Measurements from ENCODE around the gene GGT1.
"Not testable (repeated sequence)": the region's sequence is repeated elsewhere in the genome, so short reads cannot be mapped to it uniquely, and the experiment has no call there.

The GGT1 gene

DNA sequence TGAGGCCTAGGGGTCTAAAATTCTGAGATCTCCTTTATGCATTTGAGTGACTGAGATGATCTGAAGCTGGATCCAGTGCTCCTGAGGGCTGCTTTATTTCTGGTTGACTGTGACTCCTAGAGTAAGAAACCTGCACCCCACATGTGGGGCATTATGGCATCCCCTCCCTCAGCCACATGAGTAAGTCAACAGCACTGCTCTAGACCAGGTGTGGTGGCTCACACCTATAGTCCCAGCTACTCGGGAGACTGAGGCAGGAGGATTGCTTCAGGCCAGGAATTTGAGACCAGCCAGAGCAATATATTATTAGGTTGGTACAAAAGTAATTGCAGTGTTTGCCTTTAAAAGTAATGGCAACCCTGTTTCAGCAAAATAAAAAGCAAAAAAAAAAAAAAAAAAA lies 39.3 kb downstream of the GGT1 start:
- DNase-seq (ENCODE audit: low spot score): not testable (repeated sequence)

GRCh38 chr22:24644409-24644808 lies 41.4 kb downstream of the GGT1 start:
- DNase-seq (ENCODE audit: low spot score): not testable (repeated sequence)

DNA sequence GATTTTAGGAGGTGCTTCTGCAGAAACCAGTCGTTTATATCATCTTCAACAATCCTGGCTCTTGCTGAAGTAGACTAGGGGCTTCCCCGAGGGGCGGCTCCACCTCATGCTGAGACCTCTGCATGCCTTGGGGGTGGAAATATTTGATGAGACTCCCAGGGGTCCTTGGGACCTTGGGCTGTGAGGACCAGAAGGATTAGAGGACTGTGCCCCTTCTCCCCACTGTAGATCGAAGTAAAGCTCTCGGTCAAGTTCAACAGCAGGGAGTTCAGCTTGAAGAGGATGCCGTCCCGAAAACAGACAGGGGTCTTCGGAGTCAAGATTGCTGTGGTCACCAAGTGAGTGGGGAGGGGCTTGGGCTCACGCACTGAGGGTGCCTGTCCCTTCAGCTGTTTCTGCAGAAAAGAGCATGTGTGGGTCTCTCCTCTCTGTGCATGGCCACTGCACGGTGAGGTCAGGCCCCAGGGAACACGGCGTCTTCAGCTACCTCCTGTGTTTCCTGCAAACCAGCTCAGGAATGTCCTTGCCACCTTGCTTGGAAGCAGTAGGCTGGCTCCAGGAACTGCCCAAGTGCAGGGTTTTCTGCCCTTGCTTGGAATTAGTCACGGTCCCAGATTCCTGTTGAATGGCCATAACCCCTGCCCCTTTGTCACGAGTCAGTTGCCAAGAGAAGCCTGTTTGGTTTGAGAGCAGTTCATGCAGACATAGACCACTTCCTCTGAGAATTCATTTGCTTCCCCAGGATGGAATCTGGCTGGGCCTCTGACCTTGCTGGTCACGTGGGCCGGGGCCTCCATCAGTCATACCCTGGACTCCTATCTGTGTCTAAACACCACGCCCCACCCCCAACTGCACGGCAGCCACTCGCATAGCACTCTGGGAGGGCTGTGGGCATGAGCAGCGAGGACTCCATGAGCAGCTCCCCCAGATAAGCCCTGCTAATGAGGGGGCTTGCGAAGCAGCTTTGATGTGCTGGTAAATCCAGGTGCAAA lies 42.7 kb downstream of the GGT1 start:
- not testable (repeated sequence) for DNase-seq (ENCODE audit: low spot score)

- DNase-seq (ENCODE audit: low spot score): not testable (repeated sequence)
Observed at GRCh38 chr22:24646756-24647155, 43.8 kb downstream of the GGT1 start.

GRCh38 chr22:24649371-24649770 lies 46.4 kb downstream of the GGT1 start:
- not testable (repeated sequence) for DNase-seq (ENCODE audit: low spot score)

DNA sequence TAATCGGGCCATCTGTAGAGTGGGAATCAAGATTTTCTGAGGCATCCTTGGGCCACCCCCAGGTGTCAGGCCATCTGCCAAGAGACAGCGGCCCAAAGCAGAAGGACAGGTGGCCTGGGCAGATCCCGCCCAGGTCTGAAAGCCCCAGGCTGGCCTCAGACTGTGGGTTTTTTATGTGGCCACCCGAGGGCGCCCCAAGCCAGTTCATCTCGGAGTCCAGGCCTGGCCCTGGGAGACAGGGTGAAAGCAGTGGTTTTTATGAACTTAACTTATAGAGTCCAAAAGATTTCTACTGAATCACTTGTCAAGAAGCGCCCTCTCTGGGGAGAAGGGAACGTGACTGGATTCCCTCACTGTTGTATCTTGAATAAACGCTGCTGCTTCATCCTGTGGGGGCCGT lies 47.9 kb downstream of the GGT1 start:
- DNase-seq (ENCODE audit: low spot score): not testable (repeated sequence)

GRCh38 chr22:24665395-24665794 lies 62.4 kb downstream of the GGT1 start:
- DNase-seq (ENCODE audit: low spot score): not testable (repeated sequence)

GRCh38 chr22:24667904-24668303 lies 64.9 kb downstream of the GGT1 start:
- DNase-seq (ENCODE audit: low spot score): not testable (repeated sequence)

DNA sequence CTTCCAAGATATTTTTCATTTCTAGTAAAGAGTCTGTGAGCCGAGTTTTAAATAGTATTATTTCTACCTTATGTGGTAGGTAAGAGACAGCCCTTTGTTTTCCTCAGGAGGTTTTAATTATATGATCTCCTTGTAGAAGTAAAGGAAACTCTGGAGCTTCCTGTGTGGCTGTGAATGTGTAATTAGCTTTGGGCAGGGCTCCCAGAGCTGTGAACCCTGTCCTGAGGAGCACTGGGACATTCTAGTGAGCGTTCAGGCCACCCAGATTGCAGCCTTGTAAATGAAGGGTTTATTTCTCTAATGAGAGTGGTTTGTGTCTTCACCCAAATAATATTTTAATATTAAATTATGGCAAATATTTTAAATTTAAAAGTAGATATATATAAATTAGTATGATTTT lies 69.5 kb downstream of the GGT1 start:
- DNase-seq (ENCODE audit: low spot score): not testable (repeated sequence)

All from AG08396 (cell line).